GM19193 (cell line): ENCODE results near the gene PDIA3.

Experiments
- POLR2A ChIP-seq: IDR thresholded peaks from 4 replicates; pipeline ENCODE4 v1.6.1; 2011; ENCODE audit not compliant: insufficient read depth, insufficient read length; ENCODE audit errors: extremely low read depth

PDIA3 gene

DNA sequence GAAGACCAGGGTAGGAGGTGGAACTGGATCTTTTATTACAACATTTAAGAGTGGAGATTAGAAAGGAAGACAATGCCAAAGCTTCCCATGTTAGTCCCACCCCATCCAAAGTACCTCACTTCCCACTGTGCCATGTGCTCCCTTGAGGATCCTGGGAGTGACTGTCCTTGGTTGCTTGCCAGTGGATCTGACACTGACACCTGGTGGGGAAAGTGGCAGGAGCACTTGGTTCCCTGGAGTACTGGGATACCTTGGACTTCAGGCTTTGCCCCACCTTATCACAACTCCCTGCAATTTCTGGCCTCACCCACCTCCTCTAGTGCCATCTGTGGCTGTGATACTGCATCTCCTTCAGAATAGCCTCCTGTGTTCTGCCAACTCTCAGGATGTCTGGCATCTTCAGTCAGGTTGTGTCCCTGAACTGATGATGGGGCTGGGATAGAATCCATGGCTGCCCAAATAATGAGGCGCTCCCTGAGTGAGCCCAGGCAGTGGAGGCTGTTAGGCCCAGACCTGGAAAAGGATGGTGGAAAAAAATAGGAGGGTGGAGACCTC, 29.2 kb downstream of the PDIA3 start:
- TF ChIP-seq POLR2A, result peak; percentile 32

DNA sequence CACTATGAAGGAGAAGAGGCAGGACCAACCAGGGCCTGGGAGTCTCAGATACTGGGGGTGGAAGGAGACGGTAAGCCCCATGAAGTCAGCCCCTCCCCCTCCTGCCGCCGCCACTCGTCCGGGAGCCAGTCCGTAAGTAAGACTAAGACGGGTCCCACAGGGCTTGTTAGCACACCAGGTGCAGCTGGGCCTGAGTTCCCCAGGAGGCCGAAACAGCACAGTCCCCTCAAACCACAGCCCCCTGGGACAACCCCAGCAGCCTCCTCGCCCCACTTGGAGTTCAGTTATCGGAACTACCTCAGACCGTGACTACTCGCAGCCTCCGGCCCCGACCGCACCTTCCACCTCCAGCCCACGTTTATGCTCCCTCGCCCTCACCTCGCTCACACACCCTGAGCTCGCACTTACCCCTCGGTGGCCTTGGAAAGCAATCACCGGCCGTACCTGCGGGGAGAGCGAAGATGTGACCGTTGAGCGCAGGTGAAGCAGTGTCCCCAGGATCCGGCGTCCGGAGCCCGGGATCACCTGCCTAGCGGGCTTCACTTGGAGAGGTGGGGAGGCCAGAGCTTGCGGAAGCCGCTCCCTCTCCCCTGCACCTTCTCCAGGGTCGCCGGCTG, 30.0 kb downstream of the PDIA3 start:
- TF ChIP-seq POLR2A, result peak; percentile 45

DNA sequence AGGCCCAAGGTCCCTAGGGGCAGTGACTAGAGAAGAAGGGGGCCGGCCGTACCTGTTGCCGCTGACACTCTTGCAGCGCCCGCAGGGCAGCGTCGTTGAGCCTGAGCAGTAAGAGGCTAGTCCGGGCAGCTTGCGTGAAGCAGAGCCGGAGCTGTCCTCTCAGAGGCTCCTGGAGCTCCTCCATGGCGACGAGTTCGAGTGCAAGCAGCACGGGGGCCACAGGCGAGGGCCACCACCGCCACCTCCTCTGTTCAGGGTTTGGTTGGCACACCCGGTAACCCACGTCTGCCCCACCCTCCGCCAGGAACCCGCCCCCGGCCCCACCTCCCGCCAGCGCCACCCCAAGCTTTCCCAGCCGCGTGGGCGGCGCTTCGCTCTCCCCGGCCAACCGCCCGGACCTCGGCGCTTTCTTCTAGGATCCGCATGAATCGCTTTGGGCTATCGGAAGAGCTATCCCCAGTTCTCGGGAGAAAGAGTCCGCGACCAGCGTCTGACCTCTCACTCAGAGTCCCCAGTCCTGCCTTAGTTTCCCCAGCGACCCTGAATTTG, 30.6 kb downstream of the PDIA3 start, which contains the start of gene ELL3:
ELL3 (minus strand) TSS at position 249 of the 549 bp plus-strand sequence; CDS start at position 184, 65 bp downstream.
- peak; percentile 48 for TF ChIP-seq POLR2A

GRCh38 chr15:43777267-43777914, 31.2 kb downstream of the PDIA3 start:
- TF ChIP-seq POLR2A, result no peak

GRCh38 chr15:43779016-43779415, 32.8 kb downstream of the PDIA3 start:
- no peak for TF ChIP-seq POLR2A

DNA sequence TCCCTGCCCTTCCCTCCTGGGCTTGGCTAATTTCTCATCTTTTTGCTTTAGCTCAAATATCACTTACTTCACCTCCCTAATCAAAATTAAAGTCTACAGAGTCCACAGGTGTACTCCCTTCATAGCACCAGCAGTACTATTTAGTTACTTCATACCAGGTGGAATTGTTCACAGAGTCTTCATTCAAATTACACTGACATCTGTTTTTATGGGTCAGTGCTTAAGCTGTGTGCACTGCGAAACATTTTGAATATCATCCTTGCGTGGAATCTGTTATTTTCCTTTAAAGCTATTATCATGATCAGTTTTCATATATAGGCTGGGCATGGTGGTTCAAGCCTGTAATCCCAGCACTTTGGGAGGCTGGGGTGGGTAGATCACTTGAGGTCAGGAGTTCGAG, 43.2 kb downstream of the PDIA3 start:
- no peak for TF ChIP-seq POLR2A

DNA sequence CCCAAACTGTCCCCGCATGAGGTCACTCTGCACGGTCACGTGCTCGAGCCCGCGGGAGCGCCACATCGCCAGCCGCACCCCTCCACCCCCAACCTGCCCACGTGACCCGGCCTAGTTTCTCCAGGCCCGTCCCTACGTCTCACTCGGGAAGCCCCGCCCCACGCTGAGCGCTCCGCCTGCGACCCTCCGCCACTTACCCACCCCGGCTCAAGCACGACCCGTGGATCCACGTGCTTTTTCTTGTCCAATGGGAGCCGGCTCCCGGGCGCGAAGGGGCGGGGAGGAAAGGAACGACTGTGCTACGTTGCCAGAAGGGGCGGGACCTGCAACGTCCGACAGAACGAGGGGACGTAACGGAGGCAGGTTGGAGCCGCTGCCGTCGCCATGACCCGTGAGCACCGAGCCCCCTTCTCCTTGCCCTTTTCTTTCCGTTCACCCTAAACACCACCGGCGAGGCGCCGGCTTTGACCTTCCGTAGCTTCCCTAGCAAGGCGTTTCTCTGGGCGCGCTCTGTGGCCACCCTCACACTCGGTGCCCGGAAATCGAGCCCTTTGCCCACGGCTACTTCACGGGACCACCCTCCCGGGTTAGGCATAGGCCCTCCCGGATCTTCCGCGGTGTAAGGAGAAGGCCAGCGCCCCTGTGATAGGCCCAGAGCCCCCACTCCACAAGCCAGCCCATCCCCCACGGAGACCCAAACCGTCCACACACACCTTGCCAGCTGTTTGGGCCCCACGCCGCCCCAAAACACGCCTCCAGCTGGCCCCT, 45.9 kb downstream of the PDIA3 start, which contains the start of gene SERF2:
SERF2 (plus strand) TSS at position 328 of the 768 bp plus-strand sequence; CDS start at position 385, 57 bp downstream.
- TF ChIP-seq POLR2A, result peak; percentile 95

GRCh38 chr15:43792761-43793476, 46.7 kb downstream of the PDIA3 start:
- TF ChIP-seq POLR2A, result no peak

GRCh38 chr15:43793647-43794046, 47.4 kb downstream of the PDIA3 start:
- no peak for TF ChIP-seq POLR2A

GRCh38 chr15:43794269-43795037, 48.2 kb downstream of the PDIA3 start:
- TF ChIP-seq POLR2A, result no peak

GRCh38 chr15:43795197-43795596, 49.0 kb downstream of the PDIA3 start:
- no peak for TF ChIP-seq POLR2A

- TF ChIP-seq POLR2A, result no peak
Measured at GRCh38 chr15:43795997-43796396, 49.8 kb downstream of the PDIA3 start.

DNA sequence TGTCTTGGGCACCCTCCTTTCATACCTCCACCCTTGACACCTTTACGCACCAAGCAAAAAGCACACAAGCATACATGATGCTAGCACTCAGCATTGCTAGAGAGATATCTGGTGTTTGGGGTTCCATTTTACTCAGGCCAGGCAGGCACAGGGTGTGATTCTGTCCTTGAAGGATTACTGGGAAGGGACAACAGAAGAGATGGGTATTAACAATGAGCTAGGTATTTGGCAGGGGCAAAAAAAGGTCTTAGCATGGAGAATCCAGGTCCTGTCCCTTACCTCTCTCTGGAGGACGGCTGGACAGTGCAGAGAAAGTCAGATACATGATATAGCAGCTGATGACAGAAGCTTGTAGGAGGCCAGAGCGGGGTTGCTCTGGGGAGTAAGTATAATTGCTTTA, 50.3 kb downstream of the PDIA3 start:
- no peak for TF ChIP-seq POLR2A
